D721Med (cell line): ENCODE measurements around the gene LRRFIP1.
"Not testable (repeated sequence)": the region's sequence is repeated elsewhere in the genome, so short reads cannot be mapped to it uniquely, and the experiment has no call there.

Experiments used
- DNase-seq: peaks from one replicate; pipeline ENCODE4 v3.0.0; 2011; ENCODE audit warnings: low spot score; ENCODE audit not compliant: insufficient read length
- FAIRE-seq: peaks from 2 replicates; lab custom pipeline; 2011; peaks lifted over from hg19 to GRCh38; lab: Jason Lieb, UNC
- CTCF ChIP-seq: IDR thresholded peaks from 2 replicates; pipeline ENCODE4 v1.5.1; 2012; ENCODE audit warnings: mild to moderate bottlenecking, control low read depth; ENCODE audit not compliant: insufficient read depth; ENCODE audit errors: missing control alignments

Gene LRRFIP1

GRCh38 chr2:237746302-237747080, 119.1 kb downstream of the LRRFIP1 start:
- no peak for DNase-seq
- FAIRE-seq: no peak
- TF ChIP-seq CTCF: no peak

GRCh38 chr2:237747189-237747588, 119.8 kb downstream of the LRRFIP1 start:
- DNase-seq: no peak
- no peak for FAIRE-seq
- no peak for TF ChIP-seq CTCF

- FAIRE-seq: no peak
- TF ChIP-seq CTCF: no peak
- DNase-seq: no peak
Measured at GRCh38 chr2:237749002-237749401, 121.6 kb downstream of the LRRFIP1 start.

GRCh38 chr2:237749961-237750360, 122.6 kb downstream of the LRRFIP1 start:
- TF ChIP-seq CTCF: no peak
- no peak for DNase-seq
- no peak for FAIRE-seq

- FAIRE-seq, DNase-seq: not testable (repeated sequence)
Measured at GRCh38 chr2:237750441-237750840, 123.1 kb downstream of the LRRFIP1 start.

- DNase-seq: no peak
- no peak for FAIRE-seq
- no peak for TF ChIP-seq CTCF
Measured at GRCh38 chr2:237752761-237753165, 125.4 kb downstream of the LRRFIP1 start.

GRCh38 chr2:237754182-237754581, 126.8 kb downstream of the LRRFIP1 start:
- FAIRE-seq (no peak), DNase-seq (no peak)
- no peak for TF ChIP-seq CTCF
